HEK293 (cell line): ENCODE measurements around the gene ATF7IP2.
A peak's percentile ranks its signal among the peaks of the same experiment; 100 is the strongest.

ENCODE experiments used
- SP2 ChIP-seq: fragments of 450-650 bp; formaldehyde crosslinking; IDR thresholded peaks from 2 replicates; pipeline ENCODE4 v1.5.1; 2016; ENCODE audit warnings: missing biosample characterization, missing genetic modification characterization
- TRIM28 ChIP-seq: IDR thresholded peaks from 2 replicates; pipeline ENCODE4 v1.6.1; 2011; ENCODE audit warnings: low read length, control low read depth, borderline replicate concordance
- ZFP41 ChIP-seq: fragments of 450-650 bp; formaldehyde crosslinking; IDR thresholded peaks from 2 replicates; pipeline ENCODE4 v1.5.1; 2016; ENCODE audit warnings: missing biosample characterization, missing genetic modification characterization, borderline replicate concordance
- ZIC2 ChIP-seq: fragments of 450-650 bp; formaldehyde crosslinking; IDR thresholded peaks from 2 replicates; pipeline ENCODE4 v1.5.1; 2016; ENCODE audit warnings: missing biosample characterization, missing genetic modification characterization
- ZNF138 ChIP-seq: fragments of 450-650 bp; formaldehyde crosslinking; IDR thresholded peaks from 2 replicates; pipeline ENCODE4 v1.5.1; 2016; ENCODE audit warnings: missing biosample characterization, missing genetic modification characterization, borderline replicate concordance
- ZNF292 ChIP-seq: fragments of 450-650 bp; formaldehyde crosslinking; IDR thresholded peaks from 2 replicates; pipeline ENCODE4 v1.5.1; 2016; ENCODE audit warnings: low read depth, missing biosample characterization, missing genetic modification characterization, borderline replicate concordance
- ZNF341 ChIP-seq: fragments of 450-650 bp; formaldehyde crosslinking; IDR thresholded peaks from 2 replicates; pipeline ENCODE4; 2016; ENCODE audit warnings: low read depth, missing biosample characterization, missing genetic modification characterization
- ZNF707 ChIP-seq: fragments of 450-650 bp; formaldehyde crosslinking; IDR thresholded peaks from 2 replicates; pipeline ENCODE4 v1.5.1; 2016; ENCODE audit warnings: missing biosample characterization, missing genetic modification characterization
- TF ChIP-seq, protein P1 (sequence below): fragments of 450-650 bp; formaldehyde crosslinking; IDR thresholded peaks from 2 replicates; pipeline ENCODE4 v1.5.1; 2016; ENCODE audit warnings: missing biosample characterization, missing genetic modification characterization
- TF ChIP-seq, protein P2 (sequence below): fragments of 450-650 bp; formaldehyde crosslinking; conservative IDR thresholded peaks from 2 replicates; pipeline ENCODE4 v1.5.1; 2016; ENCODE audit warnings: low read depth, missing biosample characterization, missing genetic modification characterization

DNA sequence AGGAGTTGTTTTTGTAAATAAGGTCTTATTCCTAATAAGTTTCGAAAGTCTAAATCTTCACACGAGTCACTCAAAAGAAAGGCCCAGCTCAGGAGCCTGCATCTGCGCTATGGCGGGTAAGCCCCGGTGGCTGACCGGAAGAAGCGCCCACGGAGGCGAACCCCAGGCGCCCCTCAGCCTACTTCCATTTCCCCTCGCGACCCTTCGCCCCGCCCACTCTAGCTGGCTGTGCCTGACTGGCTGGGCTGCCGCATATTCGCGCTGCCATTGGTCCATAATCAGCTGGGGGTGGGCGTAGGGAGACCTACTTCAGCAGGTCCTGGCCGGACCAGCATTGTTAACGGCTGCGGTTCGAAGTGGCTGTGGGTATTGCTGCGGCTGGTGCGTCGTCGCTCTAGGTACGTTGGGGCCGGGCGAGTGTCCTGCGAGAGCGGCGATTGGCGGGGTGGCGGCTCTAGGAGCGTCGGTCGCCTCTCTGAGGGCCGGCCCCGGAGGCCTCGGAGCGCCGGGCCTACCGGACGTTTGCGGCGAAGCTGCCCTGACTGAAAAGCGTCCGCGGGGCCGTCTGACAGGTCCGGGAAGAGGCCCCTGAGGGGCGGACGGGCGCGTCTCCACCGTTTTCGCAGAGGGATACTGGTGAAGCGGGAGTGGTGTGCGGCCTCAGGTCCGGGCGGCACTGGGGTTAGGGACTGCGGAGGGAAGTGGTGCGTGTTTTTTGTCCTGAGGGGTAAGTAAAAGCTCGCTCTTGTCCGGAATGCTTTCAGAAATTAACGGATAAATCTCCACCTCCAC, at the start of gene ATF7IP2:
- TF ChIP-seq ZFP41 (tag by site-specific recombination): no peak
- TF ChIP-seq SP2 (tag by site-specific recombination): peak; percentile 98
- peak; percentile 33 for TF ChIP-seq ZNF341 (tag by site-specific recombination)
- TF ChIP-seq, protein P1, sequence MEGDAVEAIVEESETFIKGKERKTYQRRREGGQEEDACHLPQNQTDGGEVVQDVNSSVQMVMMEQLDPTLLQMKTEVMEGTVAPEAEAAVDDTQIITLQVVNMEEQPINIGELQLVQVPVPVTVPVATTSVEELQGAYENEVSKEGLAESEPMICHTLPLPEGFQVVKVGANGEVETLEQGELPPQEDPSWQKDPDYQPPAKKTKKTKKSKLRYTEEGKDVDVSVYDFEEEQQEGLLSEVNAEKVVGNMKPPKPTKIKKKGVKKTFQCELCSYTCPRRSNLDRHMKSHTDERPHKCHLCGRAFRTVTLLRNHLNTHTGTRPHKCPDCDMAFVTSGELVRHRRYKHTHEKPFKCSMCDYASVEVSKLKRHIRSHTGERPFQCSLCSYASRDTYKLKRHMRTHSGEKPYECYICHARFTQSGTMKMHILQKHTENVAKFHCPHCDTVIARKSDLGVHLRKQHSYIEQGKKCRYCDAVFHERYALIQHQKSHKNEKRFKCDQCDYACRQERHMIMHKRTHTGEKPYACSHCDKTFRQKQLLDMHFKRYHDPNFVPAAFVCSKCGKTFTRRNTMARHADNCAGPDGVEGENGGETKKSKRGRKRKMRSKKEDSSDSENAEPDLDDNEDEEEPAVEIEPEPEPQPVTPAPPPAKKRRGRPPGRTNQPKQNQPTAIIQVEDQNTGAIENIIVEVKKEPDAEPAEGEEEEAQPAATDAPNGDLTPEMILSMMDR (tag by site-specific recombination): 0 out of 2 replicates have a peak, but pooled peaks have one; percentile 5
- TF ChIP-seq, protein P2, sequence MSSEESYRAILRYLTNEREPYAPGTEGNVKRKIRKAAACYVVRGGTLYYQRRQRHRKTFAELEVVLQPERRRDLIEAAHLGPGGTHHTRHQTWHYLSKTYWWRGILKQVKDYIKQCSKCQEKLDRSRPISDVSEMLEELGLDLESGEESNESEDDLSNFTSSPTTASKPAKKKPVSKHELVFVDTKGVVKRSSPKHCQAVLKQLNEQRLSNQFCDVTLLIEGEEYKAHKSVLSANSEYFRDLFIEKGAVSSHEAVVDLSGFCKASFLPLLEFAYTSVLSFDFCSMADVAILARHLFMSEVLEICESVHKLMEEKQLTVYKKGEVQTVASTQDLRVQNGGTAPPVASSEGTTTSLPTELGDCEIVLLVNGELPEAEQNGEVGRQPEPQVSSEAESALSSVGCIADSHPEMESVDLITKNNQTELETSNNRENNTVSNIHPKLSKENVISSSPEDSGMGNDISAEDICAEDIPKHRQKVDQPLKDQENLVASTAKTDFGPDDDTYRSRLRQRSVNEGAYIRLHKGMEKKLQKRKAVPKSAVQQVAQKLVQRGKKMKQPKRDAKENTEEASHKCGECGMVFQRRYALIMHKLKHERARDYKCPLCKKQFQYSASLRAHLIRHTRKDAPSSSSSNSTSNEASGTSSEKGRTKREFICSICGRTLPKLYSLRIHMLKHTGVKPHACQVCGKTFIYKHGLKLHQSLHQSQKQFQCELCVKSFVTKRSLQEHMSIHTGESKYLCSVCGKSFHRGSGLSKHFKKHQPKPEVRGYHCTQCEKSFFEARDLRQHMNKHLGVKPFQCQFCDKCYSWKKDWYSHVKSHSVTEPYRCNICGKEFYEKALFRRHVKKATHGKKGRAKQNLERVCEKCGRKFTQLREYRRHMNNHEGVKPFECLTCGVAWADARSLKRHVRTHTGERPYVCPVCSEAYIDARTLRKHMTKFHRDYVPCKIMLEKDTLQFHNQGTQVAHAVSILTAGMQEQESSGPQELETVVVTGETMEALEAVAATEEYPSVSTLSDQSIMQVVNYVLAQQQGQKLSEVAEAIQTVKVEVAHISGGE (tag by site-specific recombination): peak; percentile 87
- TF ChIP-seq ZNF292: no peak
- 0 out of 2 replicates have a peak, but pooled peaks have one; percentile 18 for TF ChIP-seq ZIC2
- TF ChIP-seq ZNF138 (tag by site-specific recombination): no peak
- TF ChIP-seq TRIM28: peak; percentile 95; the same call in 1 of the 2 replicates
- no peak for TF ChIP-seq ZNF707 (tag by site-specific recombination)
